Prostate gland (tissue), 2 donors: ENCODE results near the gene KCNQ5. TPM values are rescaled to one million over a fixed set of nuclear protein-coding genes. Genes with fewer than 3 reads are reported as not detected.

Experiments used
- DNase-seq: peaks from one replicate; pipeline ENCODE4 v3.0.0-alpha.2; 2019; ENCODE audit warnings: low spot score
- H3K27ac ChIP-seq, 2 donors: fragments of 200-600 bp; sonication (generic); 2 replicates each; pipeline ENCODE4 v1.5.1; 2017 to 2019
- H3K27me3 ChIP-seq: fragments of 200-600 bp; sonication (generic); replicated peaks from 2 replicates; pipeline ENCODE4 v1.5.1; 2019; ENCODE audit not compliant: insufficient read depth
- H3K36me3 ChIP-seq, 2 donors: fragments of 200-600 bp; sonication (generic); 1 replicate in 1 of 2; 2 replicates in 1 of 2; pipeline versions ENCODE4 v1.5.1 to v1.8.1; 2017 to 2019
- H3K4me1 ChIP-seq: fragments of 200-600 bp; sonication (generic); replicated peaks from 2 replicates; pipeline ENCODE4 v1.5.1; 2019
- H3K4me3 ChIP-seq, 2 donors: fragments of 200-600 bp; sonication (generic); 2 replicates each; pipeline ENCODE4 v1.5.1; 2017 to 2019
- H3K9me3 ChIP-seq: fragments of 200-600 bp; sonication (generic); 2 replicates; pipeline ENCODE4 v1.5.1; 2017
- POLR2A ChIP-seq: fragments of 450-650 bp; IDR thresholded peaks from one replicate; pipeline ENCODE4 v1.6.1; 2016; ENCODE audit warnings: antibody characterized with exemption, mild to moderate bottlenecking
- POLR2AphosphoS5 ChIP-seq: sonication (generic); formaldehyde crosslinking; IDR thresholded peaks from one replicate; pipeline ENCODE4 v1.6.1; 2017; ENCODE audit warnings: antibody characterized with exemption
- WGBS: methylation state at CpG from one replicate; pipeline ENCODE4 v1.1.5; 2018; 5-methylcytosine and 5-hydroxymethylcytosine counted together
- intact Hi-C: fragments of 100-400 bp; cut with DNase I; formaldehyde crosslinking; loops from one replicate; pipeline ENCODE4 v1.14.2; 2022
- total RNA-seq, 2 donors: library from RNA; depleted of rRNA; stranded (reverse); fragments of >200 nt; gene quantifications; one replicate each; pipeline ENCODE4 v1.1.0, GENCODE V29; 2016
- TF ChIP-seq, protein P1 (sequence below), 4 experiments: fragments of 200-600 bp in 2 of 4; fragments of 450-650 bp in 2 of 4; sonication (generic) in 2 of 4; IDR thresholded peaks; 1 replicate in 3 of 4; 2 replicates in 1 of 4; pipeline ENCODE4 v1.5.1; 2016 to 2019; ENCODE audit warnings: antibody characterized with exemption in 4 of 4, mild to moderate bottlenecking in 2 of 4, moderate library complexity in 2 of 4

KCNQ5 gene
- total RNA-seq, 2 donors from 2014 or later: 3.6 to 4.1 TPM

DNA sequence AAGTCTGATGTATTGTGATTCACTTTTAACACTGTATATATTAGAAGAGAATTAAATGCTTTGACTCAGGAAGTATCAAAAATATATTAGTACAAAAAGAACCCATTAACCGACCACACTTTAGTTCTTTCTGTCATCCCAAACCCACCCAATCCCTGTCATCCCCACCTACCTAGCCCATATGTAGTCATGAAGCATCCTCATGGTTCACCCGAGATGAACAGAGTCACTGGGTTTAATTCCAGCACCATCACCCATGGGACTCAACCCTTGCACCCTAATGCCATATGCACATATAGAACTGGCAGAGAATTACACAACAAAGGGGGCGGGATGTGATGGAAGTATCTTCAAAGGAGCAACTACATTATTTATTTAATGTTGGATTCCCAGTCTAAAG lies 462.0 kb downstream of the KCNQ5 start:
- intact Hi-C loops: no loop called here
- Histone ChIP-seq H3K27ac (no peak overlapping the region), H3K4me1 (no peaks in the 10 kb centered on the region), H3K36me3 (no peaks in the 10 kb centered on the region), H3K9me3 (no peaks in the 10 kb centered on the region), H3K4me3 (no peak overlapping the region), H3K27me3 (no peaks in the 10 kb centered on the region)
- no peak for DNase-seq
- TF ChIP-seq POLR2AphosphoS5 (no peak), POLR2A (no peak)
- TF ChIP-seq, protein P1, sequence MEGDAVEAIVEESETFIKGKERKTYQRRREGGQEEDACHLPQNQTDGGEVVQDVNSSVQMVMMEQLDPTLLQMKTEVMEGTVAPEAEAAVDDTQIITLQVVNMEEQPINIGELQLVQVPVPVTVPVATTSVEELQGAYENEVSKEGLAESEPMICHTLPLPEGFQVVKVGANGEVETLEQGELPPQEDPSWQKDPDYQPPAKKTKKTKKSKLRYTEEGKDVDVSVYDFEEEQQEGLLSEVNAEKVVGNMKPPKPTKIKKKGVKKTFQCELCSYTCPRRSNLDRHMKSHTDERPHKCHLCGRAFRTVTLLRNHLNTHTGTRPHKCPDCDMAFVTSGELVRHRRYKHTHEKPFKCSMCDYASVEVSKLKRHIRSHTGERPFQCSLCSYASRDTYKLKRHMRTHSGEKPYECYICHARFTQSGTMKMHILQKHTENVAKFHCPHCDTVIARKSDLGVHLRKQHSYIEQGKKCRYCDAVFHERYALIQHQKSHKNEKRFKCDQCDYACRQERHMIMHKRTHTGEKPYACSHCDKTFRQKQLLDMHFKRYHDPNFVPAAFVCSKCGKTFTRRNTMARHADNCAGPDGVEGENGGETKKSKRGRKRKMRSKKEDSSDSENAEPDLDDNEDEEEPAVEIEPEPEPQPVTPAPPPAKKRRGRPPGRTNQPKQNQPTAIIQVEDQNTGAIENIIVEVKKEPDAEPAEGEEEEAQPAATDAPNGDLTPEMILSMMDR (IDR thresholded peaks at IDR 0.05): no peak
- 88% methylated on average over 3 of the region's 3 CpGs for WGBS

DNA sequence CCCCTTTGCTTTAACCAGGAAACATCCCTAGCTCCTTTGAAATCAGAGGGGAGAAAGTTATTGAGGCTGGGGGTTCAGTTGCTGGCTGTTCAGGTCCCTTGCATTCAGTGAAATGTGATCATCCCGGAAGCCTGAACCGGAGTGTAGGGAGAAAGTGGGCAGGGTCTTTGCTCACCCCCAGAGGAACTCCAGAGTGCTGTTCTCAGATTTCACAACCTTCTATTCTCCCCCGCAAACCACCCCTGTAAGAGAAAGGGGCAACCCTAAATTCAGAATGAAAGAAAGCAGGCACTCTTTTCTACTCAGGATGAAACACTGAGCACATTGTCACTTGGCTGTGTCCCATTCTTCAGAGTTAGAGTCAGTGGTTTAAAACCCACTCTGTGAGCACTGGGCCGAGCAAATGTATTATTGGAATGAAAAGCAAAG lies 463.6 kb downstream of the KCNQ5 start:
- no peaks in the 10 kb centered on the region for H3K27me3 ChIP-seq
- no peak for DNase-seq
- H3K9me3 ChIP-seq: no peaks in the 10 kb centered on the region
- 73% methylated on average over 4 of the region's 4 CpGs for WGBS
- TF ChIP-seq, protein P1 (IDR thresholded peaks at IDR 0.05): no peak
- TF ChIP-seq POLR2A (no peak), POLR2AphosphoS5 (no peak)
- no peak overlapping the region for H3K27ac ChIP-seq
- intact Hi-C loops: no loop called here
- no peaks in the 10 kb centered on the region for H3K36me3 ChIP-seq
- no peak overlapping the region for H3K4me3 ChIP-seq
- H3K4me1 ChIP-seq: no peaks in the 10 kb centered on the region

DNA sequence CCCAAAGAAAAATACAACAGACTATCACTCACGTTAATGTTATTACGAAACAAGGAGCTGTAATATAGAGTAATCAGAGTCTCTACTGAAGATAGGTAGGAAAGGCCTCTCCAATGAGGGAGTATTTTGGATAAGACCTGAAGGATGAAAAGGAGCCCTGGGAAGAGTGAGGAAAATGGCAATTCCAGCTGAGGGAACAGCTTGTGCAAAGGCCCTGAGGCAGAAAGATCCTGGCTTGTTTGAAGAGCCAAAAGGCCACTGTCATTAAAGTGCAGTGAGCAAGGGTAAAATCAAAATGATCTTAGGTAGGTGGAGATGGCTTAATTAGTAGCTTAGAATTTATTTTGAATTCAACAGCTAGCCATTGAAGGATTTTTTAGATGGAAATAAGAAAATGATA lies 464.9 kb downstream of the KCNQ5 start:
- WGBS: 94% methylated on average over 2 of the region's 2 CpGs

DNA sequence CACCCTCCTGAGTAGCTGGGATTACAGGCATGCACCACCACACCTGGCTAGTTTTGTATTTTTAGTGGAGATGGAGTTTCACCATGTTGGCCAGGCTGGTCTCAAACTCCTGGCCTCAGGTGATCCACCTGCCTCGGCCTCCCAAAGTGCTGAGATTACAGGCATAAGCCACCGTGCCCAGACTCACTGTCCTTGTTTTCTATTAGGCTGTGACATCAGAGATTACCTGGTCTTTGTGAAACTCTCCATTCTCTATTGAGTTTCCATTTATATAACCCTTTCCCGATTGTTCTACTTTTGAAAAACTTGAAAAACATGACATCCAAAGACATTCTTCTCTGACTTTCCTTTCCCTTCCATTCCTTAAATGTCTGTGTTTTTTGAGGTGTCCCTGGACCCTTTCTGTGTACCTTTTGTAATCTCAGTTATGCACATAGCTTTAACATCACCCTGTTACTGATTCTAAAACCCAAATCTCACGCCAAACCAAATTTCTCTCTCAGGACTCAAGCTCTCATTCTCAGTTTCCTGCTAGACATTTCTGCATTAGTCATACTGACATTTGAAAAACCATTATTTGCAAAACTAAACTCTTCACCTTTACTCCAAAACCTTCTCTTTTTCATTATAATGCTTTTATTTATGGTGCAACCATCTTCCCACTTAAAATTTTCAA lies 466.4 kb downstream of the KCNQ5 start:
- WGBS: 93% methylated on average over 4 of the region's 4 CpGs
- DNase-seq: no peak
- intact Hi-C loops: no loop called here

More for the DNA sequence above, 464.9 kb downstream of the KCNQ5 start:
- intact Hi-C loops: no loop called here
- no peak overlapping the region for H3K27ac ChIP-seq
- TF ChIP-seq, protein P1 (IDR thresholded peaks at IDR 0.05): no peak
- no peak for TF ChIP-seq POLR2A
- TF ChIP-seq POLR2AphosphoS5: no peak
- H3K27me3 ChIP-seq: no peaks in the 10 kb centered on the region
- no peaks in the 10 kb centered on the region for H3K9me3 ChIP-seq
- H3K4me3 ChIP-seq: no peak overlapping the region
- no peaks in the 10 kb centered on the region for H3K36me3 ChIP-seq
- H3K4me1 ChIP-seq: no peaks in the 10 kb centered on the region
- no peak for DNase-seq

More for the DNA sequence above, 466.4 kb downstream of the KCNQ5 start:
- H3K27ac ChIP-seq: no peak overlapping the region
- H3K4me1 ChIP-seq: no peaks in the 10 kb centered on the region
- no peaks in the 10 kb centered on the region for H3K36me3 ChIP-seq
- H3K4me3 ChIP-seq: no peak overlapping the region
- H3K27me3 ChIP-seq: no peaks in the 10 kb centered on the region
- no peaks in the 10 kb centered on the region for H3K9me3 ChIP-seq
- TF ChIP-seq POLR2A (no peak), POLR2AphosphoS5 (no peak)
- TF ChIP-seq, protein P1 (IDR thresholded peaks at IDR 0.05): no peak
